ENCODE results near the gene YWHAQ. TPM values are rescaled to one million over a fixed set of nuclear protein-coding genes. Genes with fewer than 3 reads are reported as not detected.
"Not testable (repeated sequence)": the region's sequence is repeated elsewhere in the genome, so short reads cannot be mapped to it uniquely, and the experiment has no call there.

The YWHAQ gene
- polyA plus RNA-seq, 2 of the 4 experiments (the other 2 are of a cell fraction), result 661 to 833 TPM

GRCh38 chr2:9617749-9618148 lies 13.0 kb downstream of the YWHAQ start:
- Histone ChIP-seq H3K4me1 (peaks cover 71% of the 10 kb centered on the region), H3K27ac (no peak overlapping the region), H3K9me3 (no peaks in the 10 kb centered on the region), H3K4me3 (no peak overlapping the region), H3K4me2 (no peak overlapping the region)
- POLR2A ChIA-PET, result interaction anchor here (1.3 to 3.5 kb wide), 2 partner anchors 13 to 62 kb away, joined by 3 to 22 read pairs; partner anchors contain the start of genes ADAM17 and YWHAQ
- no peak for FAIRE-seq
- WGBS (ENCODE audit: missing lambda C conversion rate), result 94% methylated on average over 1 of the region's 1 CpG
- CTCF ChIA-PET, result interaction anchor here (0.6 to 1.8 kb wide), 4 partner anchors 12 to 154 kb away, joined by 3 to 6 read pairs (median 4); no protein-coding TSS in a partner anchor
- DNase-seq (ENCODE audit: low read depth in 1 of 2, low spot score in 1 of 2), result no peak
- TF ChIP-seq RNF2 (IDR thresholded peaks at IDR 0.05; ENCODE audit: borderline replicate concordance, low read depth) (no peak), MAFK (IDR thresholded peaks at IDR 0.05; ENCODE audit: partially characterized antibody) (no peak), MAX (IDR thresholded peaks at IDR 0.05) (no peak), USF2 (IDR thresholded peaks at IDR 0.05) (no peak), RFX5 (IDR thresholded peaks at IDR 0.05) (no peak), HEYL (CRISPR knock-in tag; IDR thresholded peaks at IDR 0.05) (no peak), E2F6 (IDR thresholded peaks at IDR 0.05; ENCODE audit: borderline replicate concordance, low read depth) (no peak)
- no peak for ATAC-seq

GRCh38 chr2:9617296-9617695 lies 13.5 kb downstream of the YWHAQ start:
- ChIA-PET POLR2A (interaction anchor here (1.3 to 3.5 kb wide), 2 partner anchors 13 to 61 kb away, joined by 3 to 22 read pairs; partner anchors contain the start of genes ADAM17 and YWHAQ), CTCF (interaction anchor here (0.6 to 1.8 kb wide), 3 partner anchors 12 to 153 kb away, joined by 3 to 6 read pairs (median 4); no protein-coding TSS in a partner anchor)
- FAIRE-seq (no peak), DNase-seq (ENCODE audit: low read depth in 1 of 2, low spot score in 1 of 2) (no peak), ATAC-seq (no peak)
- no peak overlapping the region for H3K27ac ChIP-seq
- 95% methylated on average over 5 of the region's 5 CpGs for WGBS (ENCODE audit: missing lambda C conversion rate)
- peaks cover 76% of the 10 kb centered on the region for H3K4me1 ChIP-seq
- H3K4me3 ChIP-seq, result no peak overlapping the region
- no peak overlapping the region for H3K4me2 ChIP-seq
- TF ChIP-seq CBX2 (IDR thresholded peaks at IDR 0.05; ENCODE audit: borderline replicate concordance, low read depth) (no peak), SMC3 (IDR thresholded peaks at IDR 0.05) (no peak), HOXB13 (CRISPR knock-in tag; IDR thresholded peaks at IDR 0.05; ENCODE audit: low read depth) (no peak)
- no peaks in the 10 kb centered on the region for H3K9me3 ChIP-seq

GRCh38 chr2:9614562-9614961 lies 16.2 kb downstream of the YWHAQ start:
- Histone ChIP-seq H3K4me1 (peaks cover 79% of the 10 kb centered on the region), H3K4me3 (no peak overlapping the region), H3K27ac (no peak overlapping the region), H3K4me2 (no peak overlapping the region), H3K9me3 (no peaks in the 10 kb centered on the region)
- TF ChIP-seq POLR2A (IDR thresholded peaks at IDR 0.05; ENCODE audit: low read length), result no peak
- DNase-seq (ENCODE audit: low read depth in 1 of 2, low spot score in 1 of 2) (no peak), ATAC-seq (no peak), FAIRE-seq (peak; percentile 36)
- 85% methylated on average over 3 of the region's 3 CpGs for WGBS (ENCODE audit: missing lambda C conversion rate)
- POLR2A ChIA-PET, result interaction anchor here (2.1 kb wide), 1 partner anchor 16 kb away, joined by 10 read pairs; the partner anchor contains the start of gene YWHAQ
- CTCF ChIA-PET, result interaction anchor here (0.5 to 1.7 kb wide), 7 partner anchors 9 to 185 kb away, joined by 3 to 7 read pairs (median 4); no protein-coding TSS in a partner anchor

- DNase-seq (ENCODE audit: low read depth in 1 of 2, low spot score in 1 of 2), result no peak
- no peak overlapping the region for H3K4me3 ChIP-seq
- POLR2A ChIA-PET, result interaction anchor here (0.7 kb wide), 1 partner anchor 17 kb away, joined by 3 read pairs; the partner anchor contains the start of gene YWHAQ
- WGBS (ENCODE audit: missing lambda C conversion rate), result 42% methylated on average over 1 of the region's 1 CpG
- TF ChIP-seq CEBPB (IDR thresholded peaks at IDR 0.05), result peak; percentile 26 to 68; a peak in 3 of 4 replicates
- no peak for TF ChIP-seq ZSCAN20 (CRISPR knock-in tag; IDR thresholded peaks at IDR 0.05)
- H3K4me2 ChIP-seq, result peak overlapping the region; percentile 27
- CTCF ChIA-PET, result interaction anchor here (1.2 to 1.7 kb wide), 3 partner anchors 8 to 186 kb away, joined by 3 to 7 read pairs (median 4); no protein-coding TSS in a partner anchor
- no peaks in the 10 kb centered on the region for H3K9me3 ChIP-seq
- no peak for FAIRE-seq
- ATAC-seq, result peak; percentile 10 to 17; a peak in 1 of 6 replicates
- H3K4me1 ChIP-seq, result peaks cover 80% of the 10 kb centered on the region
- H3K27ac ChIP-seq, result no peak overlapping the region
Measured at GRCh38 chr2:9613291-9613690, 17.5 kb downstream of the YWHAQ start.

- peak overlapping the region; percentile 8; the same call in 1 of the 3 replicates for H3K4me2 ChIP-seq
- CTCF ChIA-PET, result interaction anchor here (0.7 to 1.9 kb wide), 5 partner anchors 13 to 84 kb away, joined by 3 to 4 read pairs (median 3); no protein-coding TSS in a partner anchor
- WGBS (ENCODE audit: missing lambda C conversion rate), result 97% methylated on average over 8 of the region's 8 CpGs
- H3K9me3 ChIP-seq; H3K27ac ChIP-seq; H3K4me3 ChIP-seq; FAIRE-seq; POLR2A ChIA-PET; DNase-seq (ENCODE audit: low read depth in 1 of 2, low spot score in 1 of 2): not testable (repeated sequence)
- peak in 1 of 2 experiments; percentile 32; a peak in 1 of 6 replicates for ATAC-seq
- H3K4me1 ChIP-seq, result peaks cover 88% of the 10 kb centered on the region
Measured at GRCh38 chr2:9611549-9611912, 19.3 kb downstream of the YWHAQ start.
